PFSK-1 (cell line): Measurements from ENCODE around the gene C1orf21.

Experiments
- POLR2AphosphoS5 ChIP-seq: IDR thresholded peaks from 2 replicates; pipeline ENCODE4 v1.6.1; 2012; ENCODE audit warnings: low read depth, mild to moderate bottlenecking, control low read depth, low read length, moderate library complexity
- REST ChIP-seq, 2 experiments: IDR thresholded peaks; 2 replicates each; pipeline versions ENCODE4 v1.6.1 to v1.8.0; 2011 to 2012; ENCODE audit warnings: low read depth in 2 of 2, low read length in 2 of 2, control low read depth in 1 of 2, inconsistent platforms in 1 of 2, mild to moderate bottlenecking in 1 of 2, moderate library complexity in 1 of 2; ENCODE audit not compliant: insufficient read depth in 1 of 2
- TAF1 ChIP-seq: IDR thresholded peaks from 2 replicates; pipeline ENCODE4 v1.6.1; 2012; ENCODE audit warnings: low read length, control low read depth, borderline replicate concordance; ENCODE audit not compliant: insufficient read depth

GRCh38 chr1:184658055-184658454 lies 271.2 kb downstream of the C1orf21 start:
- no peak for TF ChIP-seq REST (IDR thresholded peaks at IDR 0.05; ENCODE audit: insufficient read depth in 1 of 2, low read depth in 2 of 2, low read length in 2 of 2)
- TF ChIP-seq POLR2AphosphoS5 = no peak
- no peak for TF ChIP-seq TAF1
